Activated CD4-positive, alpha-beta T cell treated with anti-CD3 and anti-CD28 coated beads, Interleukin-2, amount 50 U/mL, for 16 hours (primary cell): ENCODE results near the gene ICA1.
"Not testable (repeated sequence)": the region's sequence is repeated elsewhere in the genome, so short reads cannot be mapped to it uniquely, and the experiment has no call there.

Experiments used
- DNase-seq: peaks from one replicate; pipeline ENCODE4 v3.0.0-alpha.2; 2020

ICA1 gene

GRCh38 chr7:8089036-8089780 lies 172.8 kb downstream of the ICA1 start:
- no peak for DNase-seq

GRCh38 chr7:8086239-8086638 lies 175.7 kb downstream of the ICA1 start:
- no peak for DNase-seq

- DNase-seq = no peak
Measured at GRCh38 chr7:8085420-8085819, 176.5 kb downstream of the ICA1 start.

- no peak for DNase-seq
Measured at GRCh38 chr7:8084836-8085235, 177.1 kb downstream of the ICA1 start.

GRCh38 chr7:8082762-8083161 lies 179.2 kb downstream of the ICA1 start:
- no peak for DNase-seq

GRCh38 chr7:8078418-8078817 lies 183.5 kb downstream of the ICA1 start:
- no peak for DNase-seq

- DNase-seq = no peak
Measured at GRCh38 chr7:8070451-8071180, 191.4 kb downstream of the ICA1 start.

- DNase-seq = no peak
Measured at GRCh38 chr7:8068892-8069686, 192.9 kb downstream of the ICA1 start.

GRCh38 chr7:8065356-8065813 lies 196.6 kb downstream of the ICA1 start:
- DNase-seq = no peak

- DNase-seq = no peak
Measured at GRCh38 chr7:8064828-8065227, 197.1 kb downstream of the ICA1 start.

GRCh38 chr7:8063706-8064297 lies 198.2 kb downstream of the ICA1 start:
- no peak for DNase-seq

GRCh38 chr7:8063300-8063699 lies 198.7 kb downstream of the ICA1 start:
- not testable (repeated sequence) for DNase-seq
